COLO668 (cell line): ENCODE results near the gene EFHC1.

Experiments
- DNase-seq: peaks from one replicate; lab custom pipeline; 2025; ENCODE audit not compliant: unreplicated experiment; lab: John Stamatoyannopoulos, UW

The EFHC1 gene

GRCh38 chr6:52551483-52552277 lies 131.5 kb downstream of the EFHC1 start:
- peak; percentile 65 for DNase-seq

- DNase-seq: peak; percentile 35
These were observed 132.1 kb downstream of the EFHC1 start for GRCh38 chr6:52552278-52552643.

- DNase-seq: no peak
These were observed 133.0 kb downstream of the EFHC1 start for GRCh38 chr6:52553158-52553557.

GRCh38 chr6:52553719-52554118 lies 133.6 kb downstream of the EFHC1 start:
- no peak for DNase-seq

- no peak for DNase-seq
These were observed 134.6 kb downstream of the EFHC1 start for GRCh38 chr6:52554684-52555280.

GRCh38 chr6:52555518-52556233 lies 135.5 kb downstream of the EFHC1 start:
- no peak for DNase-seq

- DNase-seq: no peak
These were observed 137.5 kb downstream of the EFHC1 start for GRCh38 chr6:52557389-52558265.

GRCh38 chr6:52558266-52559000 lies 138.3 kb downstream of the EFHC1 start:
- DNase-seq: no peak

GRCh38 chr6:52560462-52560861 lies 140.3 kb downstream of the EFHC1 start:
- DNase-seq: no peak

- DNase-seq: no peak
These were observed 142.8 kb downstream of the EFHC1 start for GRCh38 chr6:52562911-52563310.

- DNase-seq: no peak
These were observed 144.7 kb downstream of the EFHC1 start for GRCh38 chr6:52564856-52565255.

- DNase-seq: no peak
These were observed 146.1 kb downstream of the EFHC1 start for GRCh38 chr6:52566201-52566600.

- no peak for DNase-seq
These were observed 146.7 kb downstream of the EFHC1 start for GRCh38 chr6:52566853-52567279.

- DNase-seq: no peak
These were observed 148.2 kb downstream of the EFHC1 start for GRCh38 chr6:52568320-52568719.

GRCh38 chr6:52570291-52570700 lies 150.2 kb downstream of the EFHC1 start:
- no peak for DNase-seq

GRCh38 chr6:52571099-52571755 lies 151.1 kb downstream of the EFHC1 start:
- DNase-seq: no peak

- DNase-seq: no peak
These were observed 152.4 kb downstream of the EFHC1 start for GRCh38 chr6:52572536-52572935.

GRCh38 chr6:52573295-52573694 lies 153.2 kb downstream of the EFHC1 start:
- DNase-seq: no peak
